HepG2 (cell line): ENCODE results near the gene PSMB10. TPM values are rescaled to one million over a fixed set of nuclear protein-coding genes. Genes with fewer than 3 reads are reported as not detected.

Experiments used
- FOXA1 ChIP-seq, 2 experiments: fragments of 450-650 bp in 1 of 2; sonication (generic) in 1 of 2; formaldehyde crosslinking in 1 of 2; IDR thresholded peaks; 2 replicates each; pipeline versions ENCODE4 v1.4.0 to v1.6.1; 2016 to 2020; ENCODE audit warnings: missing genetic modification reagents in 1 of 2
- FOXA3 ChIP-seq: IDR thresholded peaks from 2 replicates; pipeline ENCODE4 v1.6.1; 2016; ENCODE audit warnings: missing genetic modification reagents, missing compliant biosample characterization
- HNRNPK ChIP-seq: fragments of 200-400 bp; formaldehyde crosslinking; IDR thresholded peaks from 2 replicates; pipeline ENCODE4 v1.6.1; 2018; ENCODE audit warnings: low read length, low read depth, moderate library complexity, mild to moderate bottlenecking; ENCODE audit not compliant: poor library complexity, severe bottlenecking
- HOXA3 ChIP-seq: sonication (generic); formaldehyde crosslinking; IDR thresholded peaks from 2 replicates; pipeline ENCODE4 v1.5.0; 2020; ENCODE audit warnings: missing genetic modification reagents
- KAT8 ChIP-seq: IDR thresholded peaks from 2 replicates; pipeline ENCODE4 v1.6.1; 2016; ENCODE audit warnings: missing genetic modification reagents, missing compliant biosample characterization
- MEIS1 ChIP-seq: sonication (generic); formaldehyde crosslinking; IDR thresholded peaks from 2 replicates; pipeline ENCODE4 v1.9.0; 2021; ENCODE audit warnings: mild to moderate bottlenecking, missing genetic modification reagents, moderate library complexity, borderline replicate concordance
- NR2F1 ChIP-seq, 2 experiments: fragments of 450-650 bp in 1 of 2; formaldehyde crosslinking in 1 of 2; IDR thresholded peaks; 2 replicates each; pipeline versions ENCODE4 v1.5.0 to v1.6.1; 2016 to 2020; ENCODE audit warnings: mild to moderate bottlenecking in 1 of 2, missing compliant biosample characterization in 1 of 2, missing genetic modification reagents in 1 of 2, moderate library complexity in 1 of 2
- PHF20 ChIP-seq: sonication (generic); formaldehyde crosslinking; IDR thresholded peaks from 2 replicates; pipeline ENCODE4 v1.5.0; 2020; ENCODE audit warnings: mild to moderate bottlenecking, missing genetic modification reagents
- PHF21A ChIP-seq: sonication (generic); formaldehyde crosslinking; IDR thresholded peaks from 2 replicates; pipeline ENCODE4 v1.5.0; 2020; ENCODE audit warnings: mild to moderate bottlenecking, missing genetic modification reagents
- REXO4 ChIP-seq: sonication (generic); formaldehyde crosslinking; IDR thresholded peaks from 2 replicates; pipeline ENCODE4 v1.8.0; 2022; ENCODE audit warnings: missing genetic modification reagents, mild to moderate bottlenecking, borderline replicate concordance
- SKI ChIP-seq: fragments of 450-650 bp; IDR thresholded peaks from one replicate; pipeline ENCODE4 v1.6.1; 2018; ENCODE audit warnings: mild to moderate bottlenecking; ENCODE audit not compliant: partially characterized antibody
- SMAD1 ChIP-seq: sonication (generic); formaldehyde crosslinking; IDR thresholded peaks from 2 replicates; pipeline ENCODE4 v1.4.0; 2020; ENCODE audit warnings: missing genetic modification reagents, low read depth, mild to moderate bottlenecking, borderline replicate concordance
- ZNF17 ChIP-seq: sonication (generic); formaldehyde crosslinking; IDR thresholded peaks from 2 replicates; pipeline ENCODE4 v1.5.0; 2020; ENCODE audit warnings: mild to moderate bottlenecking, missing genetic modification reagents
- polyA plus RNA-seq, 8 experiments: library from polyadenylated mRNA; depleted of rRNA in 3 of 8; stranded (reverse) in 7 of 8; unstranded in 1 of 8; fragments of >200 nt; fragmentation: Illumina TruSeq in 4 of 8; extraction: Trizol in 4 of 8; gene quantifications; 2 replicates each; pipeline versions ENCODE4 v1.2.1 to v1.2.3, GENCODE V29; 2011 to 2016; ENCODE audit warnings: low read depth in 4 of 8, missing spikeins in 1 of 8, mixed read lengths in 1 of 8; ENCODE audit not compliant: insufficient read depth in 1 of 8
- total RNA-seq, 5 experiments: library from RNA; depleted of rRNA; stranded (reverse); fragments of >200 nt; fragmentation: Illumina TruSeq; extraction: Trizol; gene quantifications; 2 replicates each; pipeline ENCODE4 v1.2.3, GENCODE V29; 2016; ENCODE audit warnings: low read depth in 1 of 5
- TF ChIP-seq, protein P1 (sequence below), 2 experiments: sonication (generic) in 1 of 2; formaldehyde crosslinking in 1 of 2; IDR thresholded peaks; 2 replicates each; pipeline versions ENCODE4 v1.6.1 to v1.9.0; 2014 to 2022; ENCODE audit warnings: antibody characterized with exemption in 1 of 2, borderline replicate concordance in 1 of 2, inconsistent platforms in 1 of 2, low read depth in 1 of 2, missing genetic modification reagents in 1 of 2
- TF ChIP-seq, protein P2 (sequence below): sonication (generic); formaldehyde crosslinking; IDR thresholded peaks from 2 replicates; pipeline ENCODE4 v1.5.0; 2020; ENCODE audit warnings: mild to moderate bottlenecking, missing genetic modification reagents, borderline replicate concordance
- TF ChIP-seq, protein P3 (sequence below): IDR thresholded peaks from 2 replicates; pipeline ENCODE4 v1.6.1; 2016; ENCODE audit warnings: missing genetic modification reagents, missing compliant biosample characterization

Gene PSMB10
- total and polyA plus RNA-seq, 2 of the 13 experiments (the other 11 are each of a cell fraction or from before 2014, with no cell fraction given) = 12.7 to 65.9 TPM

DNA sequence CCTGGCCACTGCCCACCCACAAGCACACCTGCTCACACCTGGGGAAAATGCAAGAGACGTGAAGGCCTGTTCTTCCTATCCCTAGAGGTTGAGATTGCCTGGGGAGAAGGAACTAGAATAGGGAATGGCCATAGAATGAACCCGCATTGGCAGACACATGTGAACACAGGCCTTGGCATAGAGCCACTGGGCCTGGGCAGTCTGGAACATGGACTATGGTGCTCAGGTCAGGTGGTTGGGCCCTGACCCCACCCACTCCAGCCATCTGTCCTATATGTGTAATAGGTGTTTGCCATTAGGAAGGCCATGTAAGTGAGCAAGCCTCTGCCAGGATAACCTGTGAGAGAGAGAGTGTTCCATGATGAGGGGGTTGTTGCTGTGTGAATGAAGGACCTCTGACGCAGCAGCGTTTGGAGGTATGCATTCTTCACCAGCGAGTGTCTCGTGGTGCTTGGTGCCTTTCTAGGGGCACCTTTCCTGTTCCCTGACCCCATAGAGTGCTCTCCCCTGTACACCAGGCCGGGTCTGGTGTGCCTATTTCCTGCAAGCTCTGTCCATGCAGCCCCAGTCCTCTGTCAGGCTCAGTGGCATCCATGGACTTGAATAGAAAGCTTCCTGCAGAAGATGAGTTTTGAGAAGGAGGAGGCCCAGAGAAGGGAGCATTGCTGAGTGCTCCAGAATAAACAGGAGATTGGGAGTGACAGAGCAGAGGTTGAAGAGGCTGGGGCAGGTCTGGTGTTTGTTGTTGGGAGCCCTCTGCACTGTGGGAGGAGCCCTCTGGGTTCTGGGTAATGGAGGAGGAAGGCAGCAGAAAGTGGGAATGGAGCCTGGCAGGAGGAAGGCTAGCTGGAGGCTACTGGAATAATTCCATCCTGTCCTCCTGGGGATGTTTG, 20.6 kb downstream of the PSMB10 start (continued):
- TF ChIP-seq, protein P1, sequence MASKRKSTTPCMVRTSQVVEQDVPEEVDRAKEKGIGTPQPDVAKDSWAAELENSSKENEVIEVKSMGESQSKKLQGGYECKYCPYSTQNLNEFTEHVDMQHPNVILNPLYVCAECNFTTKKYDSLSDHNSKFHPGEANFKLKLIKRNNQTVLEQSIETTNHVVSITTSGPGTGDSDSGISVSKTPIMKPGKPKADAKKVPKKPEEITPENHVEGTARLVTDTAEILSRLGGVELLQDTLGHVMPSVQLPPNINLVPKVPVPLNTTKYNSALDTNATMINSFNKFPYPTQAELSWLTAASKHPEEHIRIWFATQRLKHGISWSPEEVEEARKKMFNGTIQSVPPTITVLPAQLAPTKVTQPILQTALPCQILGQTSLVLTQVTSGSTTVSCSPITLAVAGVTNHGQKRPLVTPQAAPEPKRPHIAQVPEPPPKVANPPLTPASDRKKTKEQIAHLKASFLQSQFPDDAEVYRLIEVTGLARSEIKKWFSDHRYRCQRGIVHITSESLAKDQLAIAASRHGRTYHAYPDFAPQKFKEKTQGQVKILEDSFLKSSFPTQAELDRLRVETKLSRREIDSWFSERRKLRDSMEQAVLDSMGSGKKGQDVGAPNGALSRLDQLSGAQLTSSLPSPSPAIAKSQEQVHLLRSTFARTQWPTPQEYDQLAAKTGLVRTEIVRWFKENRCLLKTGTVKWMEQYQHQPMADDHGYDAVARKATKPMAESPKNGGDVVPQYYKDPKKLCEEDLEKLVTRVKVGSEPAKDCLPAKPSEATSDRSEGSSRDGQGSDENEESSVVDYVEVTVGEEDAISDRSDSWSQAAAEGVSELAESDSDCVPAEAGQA (IDR thresholded peaks at IDR 0.05; ENCODE audit: low read depth) = no peak
- TF ChIP-seq, protein P1 (CRISPR knock-in tag; IDR thresholded peaks at IDR 0.05; ENCODE audit: borderline replicate concordance) = no peak
- TF ChIP-seq FOXA3 = 0 out of 2 replicates have a peak, but pooled peaks have one; percentile 15
- TF ChIP-seq SMAD1 (CRISPR knock-in tag) = 0 out of 2 replicates have a peak, but pooled peaks have one; percentile 49
- TF ChIP-seq KAT8 = no peak
- TF ChIP-seq MEIS1 (CRISPR knock-in tag) = 0 out of 2 replicates have a peak, but pooled peaks have one; percentile 25
- no peak for TF ChIP-seq HOXA3 (CRISPR knock-in tag)
- TF ChIP-seq FOXA1 (IDR thresholded peaks at IDR 0.05) = no peak
- peak; percentile 52; the same call in 1 of the 2 replicates for TF ChIP-seq FOXA1 (CRISPR knock-in tag; IDR thresholded peaks at IDR 0.05)
- TF ChIP-seq ZNF17 (CRISPR knock-in tag) = no peak
- no peak for TF ChIP-seq HNRNPK
- no peak for TF ChIP-seq NR2F1 (CRISPR knock-in tag; IDR thresholded peaks at IDR 0.05)
- TF ChIP-seq SKI = no peak
- peak; percentile 19; the same call in 1 of the 2 replicates for TF ChIP-seq PHF20 (CRISPR knock-in tag)
- TF ChIP-seq, protein P2, sequence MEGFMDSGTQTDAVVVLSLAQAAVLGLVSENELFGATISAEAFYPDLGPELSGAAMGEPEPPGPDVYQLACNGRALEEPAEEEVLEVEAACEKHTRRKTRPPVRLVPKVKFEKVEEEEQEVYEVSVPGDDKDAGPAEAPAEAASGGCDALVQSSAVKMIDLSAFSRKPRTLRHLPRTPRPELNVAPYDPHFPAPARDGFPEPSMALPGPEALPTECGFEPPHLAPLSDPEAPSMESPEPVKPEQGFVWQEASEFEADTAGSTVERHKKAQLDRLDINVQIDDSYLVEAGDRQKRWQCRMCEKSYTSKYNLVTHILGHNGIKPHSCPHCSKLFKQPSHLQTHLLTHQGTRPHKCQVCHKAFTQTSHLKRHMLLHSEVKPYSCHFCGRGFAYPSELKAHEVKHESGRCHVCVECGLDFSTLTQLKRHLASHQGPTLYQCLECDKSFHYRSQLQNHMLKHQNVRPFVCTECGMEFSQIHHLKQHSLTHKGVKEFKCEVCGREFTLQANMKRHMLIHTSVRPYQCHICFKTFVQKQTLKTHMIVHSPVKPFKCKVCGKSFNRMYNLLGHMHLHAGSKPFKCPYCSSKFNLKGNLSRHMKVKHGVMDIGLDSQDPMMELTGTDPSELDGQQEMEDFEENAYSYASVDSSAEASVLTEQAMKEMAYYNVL = no peak
- no peak for TF ChIP-seq REXO4 (CRISPR knock-in tag)
- TF ChIP-seq PHF21A = peak; percentile 60; the same call in 1 of the 2 replicates
- TF ChIP-seq, protein P3, sequence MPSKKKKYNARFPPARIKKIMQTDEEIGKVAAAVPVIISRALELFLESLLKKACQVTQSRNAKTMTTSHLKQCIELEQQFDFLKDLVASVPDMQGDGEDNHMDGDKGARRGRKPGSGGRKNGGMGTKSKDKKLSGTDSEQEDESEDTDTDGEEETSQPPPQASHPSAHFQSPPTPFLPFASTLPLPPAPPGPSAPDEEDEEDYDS (CRISPR knock-in tag) = no peak
